Pancreas (tissue), 10 donors: ENCODE data around the gene ACLY. TPM values are rescaled to one million over a fixed set of nuclear protein-coding genes. Genes with fewer than 3 reads are reported as not detected.

Source experiments
- ATAC-seq, 4 donors: fragments of 200-7000 bp; cut with Tn5 transposase; one replicate each; pipeline versions ENCODE4 v1.8.0 to v1.9.1; 2020; ENCODE audit warnings: mild to moderate bottlenecking in 4 of 4, moderate library complexity in 4 of 4
- DNase-seq, 6 donors: peaks; one replicate each; pipeline ENCODE4 v3.0.0-alpha.2; 2020
- FAIRE-seq: peaks from 2 replicates; lab custom pipeline; 2012; peaks lifted over from hg19 to GRCh38; lab: Jason Lieb, UNC
- H3K27ac ChIP-seq, 4 donors: fragments of 200-600 bp; sonication (generic); 1 replicate in 3 of 4; 2 replicates in 1 of 4; pipeline versions ENCODE4 v1.5.0 to v1.8.0; 2020
- H3K27me3 ChIP-seq, 4 donors: fragments of 200-600 bp; one replicate each; pipeline ENCODE4 v1.8.0; 2021
- H3K36me3 ChIP-seq, 3 donors: fragments of 200-600 bp; sonication (generic) in 1 of 3; one replicate each; pipeline versions ENCODE4 v1.5.0 to v1.8.0; 2020 to 2021
- H3K4me1 ChIP-seq, 3 donors: fragments of 200-600 bp; one replicate each; pipeline ENCODE4 v1.8.0; 2021
- H3K4me3 ChIP-seq, 4 donors: fragments of 200-600 bp; sonication (generic) in 2 of 4; one replicate each; pipeline versions ENCODE4 v1.5.0 to v1.8.0; 2020 to 2021
- H3K9me3 ChIP-seq, 4 donors: fragments of 200-600 bp; one replicate each; pipeline ENCODE4 v1.8.0; 2021
- CTCF ChIP-seq, 4 donors: fragments of 200-600 bp; sonication (generic) in 3 of 4; IDR thresholded peaks; one replicate each; pipeline versions ENCODE4 v1.5.0 to v1.8.0; 2021; ENCODE audit warnings: antibody characterized with exemption in 4 of 4
- WGBS, 2 donors: extraction: QIAGEN DNeasy Blood & Tissue Kit; methylation state at CpG; one replicate each; pipeline ENCODE4 v1.1.7; 2013; 5-methylcytosine and 5-hydroxymethylcytosine counted together
- intact Hi-C, 3 donors: fragments of 100-400 bp; cut with DNase I; formaldehyde crosslinking; loops; one replicate each; pipeline versions ENCODE4 v1.11.1 to v1.14.2; 2022
- polyA plus RNA-seq, 2 donors: library from polyadenylated mRNA; stranded (reverse); fragments of 200-250 nt; gene quantifications; one replicate each; pipeline ENCODE4 v1.2.3, GENCODE V29; 2013
- total RNA-seq, 6 donors: library from RNA; stranded (reverse); fragmentation: NEBNext Ultra II Directional in 4 of 6; extraction: Animal tissue kit (Norgen Biotek cat#: 25700) in 4 of 6; gene quantifications; one replicate each; pipeline versions ENCODE4 v1.2.1 to v1.2.4, GENCODE V29; 2021 to 2023
- donor health status: healthy with polysubstance abuse.
- donor health status: DM: no; HTN: no; CAD: no; lungs with moderate emphysema.
- donor health status: DM: no; HTN: no; CAD: no.
- donor health status: control.
- donor health status: control.
- donor health status: Bipolar disorder and iron deficiency.
- donor health status: DM: yes; HTN: yes; CAD: no.
- donor health status: DM: no; HTN: no; CAD: no.
- donor health status: DM: no; HTN: no; CAD: no.
- donor health status: DM: yes; HTN: yes; CAD: no.

Gene ACLY
- total and polyA plus RNA-seq, 8 donors: 22.0 to 101 (median 58.3) TPM

- Histone ChIP-seq H3K27ac (peak overlapping the region in 3 of 4 donors; percentile 5 to 58 (median 41)), H3K36me3 (no peaks in the 10 kb centered on the region), H3K4me1 (peaks cover 17 to 40% (median 21%) of the 10 kb centered on the region in 3 donors), H3K9me3 (no peaks in the 10 kb centered on the region), H3K4me3 (no peak overlapping the region), H3K27me3 (no peaks in the 10 kb centered on the region)
- FAIRE-seq (no peak), ATAC-seq (no peak), DNase-seq (no peak)
- TF ChIP-seq CTCF (IDR thresholded peaks at IDR 0.05): no peak
- intact Hi-C loops: loop anchor here in 1 of 3 donors (10.0 kb wide), 1 partner anchor 224 kb away; the partner anchor contains the start of gene HAP1
- WGBS, 2 donors: 45 to 51% methylated on average over 2 of the region's 2 CpGs
These were observed 40.2 kb upstream of the ACLY start for GRCh38 chr17:41959030-41959335.

- TF ChIP-seq CTCF (IDR thresholded peaks at IDR 0.05): no peak
- ATAC-seq: no peak
- Histone ChIP-seq H3K36me3 (no peaks in the 10 kb centered on the region), H3K27ac (peak overlapping the region in 3 of 4 donors; percentile 5 to 67 (median 42)), H3K27me3 (no peaks in the 10 kb centered on the region), H3K9me3 (no peaks in the 10 kb centered on the region), H3K4me3 (no peak overlapping the region), H3K4me1 (peaks cover 13 to 40% (median 21%) of the 10 kb centered on the region in 3 donors)
- intact Hi-C loops: loop anchor here in 1 of 3 donors (10.0 kb wide), 1 partner anchor 223 kb away; the partner anchor contains the start of gene HAP1
- 78 to 82% methylated on average over 6 of the region's 6 CpGs for WGBS, 2 donors
- no peak for DNase-seq
- no peak for FAIRE-seq
These were observed 39.2 kb upstream of the ACLY start for GRCh38 chr17:41957869-41958439.

- H3K27me3 ChIP-seq: no peaks in the 10 kb centered on the region
- no peak overlapping the region for H3K4me3 ChIP-seq
- DNase-seq (peak in 1 of 6 donors; percentile 35), ATAC-seq (peak in 3 of 4 donors; percentile 14 to 26 (median 22)), FAIRE-seq (no peak)
- peaks cover 8 to 33% (median 14%) of the 10 kb centered on the region in 3 donors for H3K4me1 ChIP-seq
- H3K27ac ChIP-seq: peak overlapping the region; percentile 5 to 67 (median 43)
- H3K9me3 ChIP-seq: no peaks in the 10 kb centered on the region
- no peak for TF ChIP-seq CTCF (IDR thresholded peaks at IDR 0.05)
- WGBS, 2 donors: 45 to 53% methylated on average over 11 of the region's 11 CpGs
- intact Hi-C loops: loop anchor here in 1 of 3 donors (10.0 kb wide), 1 partner anchor 222 kb away; the partner anchor contains the start of gene HAP1
- H3K36me3 ChIP-seq: no peaks in the 10 kb centered on the region
These were observed 38.5 kb upstream of the ACLY start for GRCh38 chr17:41957031-41957868.

- no peak for DNase-seq
- H3K27me3 ChIP-seq: no peaks in the 10 kb centered on the region
- H3K4me1 ChIP-seq: peaks cover 2 to 27% (median 8%) of the 10 kb centered on the region in 3 donors
- no peak overlapping the region for H3K4me3 ChIP-seq
- no peaks in the 10 kb centered on the region for H3K9me3 ChIP-seq
- H3K27ac ChIP-seq: peak overlapping the region; percentile 5 to 67 (median 43)
- intact Hi-C loops: loop anchor here in 1 of 3 donors (10.0 kb wide), 1 partner anchor 222 kb away; the partner anchor contains the start of gene HAP1
- no peak for TF ChIP-seq CTCF (IDR thresholded peaks at IDR 0.05)
- FAIRE-seq: no peak
- ATAC-seq: no peak
- WGBS, 2 donors: 86 to 97% methylated on average over 6 of the region's 6 CpGs
- H3K36me3 ChIP-seq: no peaks in the 10 kb centered on the region
These were observed 37.8 kb upstream of the ACLY start for GRCh38 chr17:41956522-41956921.
